Medulla oblongata (tissue), 1 donor: ENCODE data around the gene FLYWCH1.
A peak's percentile ranks its signal among the peaks of the same experiment; 100 is the strongest.

Experiments used
- DNase-seq: peaks from one replicate; pipeline ENCODE4 v3.0.0-alpha.2; 2015; ENCODE audit errors: extremely low spot score

The FLYWCH1 gene

GRCh38 chr16:2899564-2900072, 12.1 kb upstream of the FLYWCH1 start:
- DNase-seq = no peak

- no peak for DNase-seq
Observed at GRCh38 chr16:2900526-2901075, 11.1 kb upstream of the FLYWCH1 start.

GRCh38 chr16:2902337-2903130, 9.2 kb upstream of the FLYWCH1 start:
- DNase-seq = no peak

- DNase-seq = peak; percentile 91
Observed at GRCh38 chr16:2904100-2904921, 7.4 kb upstream of the FLYWCH1 start.

GRCh38 chr16:2904922-2905240, 6.8 kb upstream of the FLYWCH1 start:
- no peak for DNase-seq

GRCh38 chr16:2905241-2905987, 6.3 kb upstream of the FLYWCH1 start:
- peak; percentile 100 for DNase-seq

GRCh38 chr16:2905988-2906387, 5.7 kb upstream of the FLYWCH1 start:
- no peak for DNase-seq

- peak; percentile 66 for DNase-seq
Observed at GRCh38 chr16:2907084-2907753, 4.5 kb upstream of the FLYWCH1 start.

GRCh38 chr16:2910441-2910969, 1.2 kb upstream of the FLYWCH1 start:
- no peak for DNase-seq

- DNase-seq = peak; percentile 49
Observed at GRCh38 chr16:2912330-2913199, 834 bp downstream of the FLYWCH1 start.

- no peak for DNase-seq
Observed at GRCh38 chr16:2913603-2914002, 1.9 kb downstream of the FLYWCH1 start.

- DNase-seq = no peak
Observed at GRCh38 chr16:2914233-2914632, 2.5 kb downstream of the FLYWCH1 start.

- DNase-seq = no peak
Observed at GRCh38 chr16:2915196-2915929, 3.6 kb downstream of the FLYWCH1 start.

GRCh38 chr16:2919511-2920255, 8.0 kb downstream of the FLYWCH1 start:
- peak; percentile 86 for DNase-seq

GRCh38 chr16:2923481-2923880, 11.8 kb downstream of the FLYWCH1 start:
- no peak for DNase-seq

- peak; percentile 41 for DNase-seq
Observed at GRCh38 chr16:2924901-2925755, 13.4 kb downstream of the FLYWCH1 start.

GRCh38 chr16:2925951-2926649, 14.4 kb downstream of the FLYWCH1 start:
- peak; percentile 47 for DNase-seq
